K562 (cell line): ENCODE data around the gene SCP2. TPM values are rescaled to one million over a fixed set of nuclear protein-coding genes. Genes with fewer than 3 reads are reported as not detected.
A peak's percentile ranks its signal among the peaks of the same experiment; 100 is the strongest.

Source experiments
- ATAC-seq: fragments of 200-7000 bp; cut with Tn5 transposase; 3 replicates; pipeline ENCODE4 v1.9.1; 2020; ENCODE audit warnings: moderate library complexity
- BruUV-seq: library from RNA; stranded (reverse); fragments of 400-500 nt; replicated peaks from 2 replicates; lab custom pipeline; 2021; lab: Mats Ljungman, UMichigan
- CTCF ChIA-PET: fragments of 300-600 bp; formaldehyde crosslinking; extraction: SDS; loops from one replicate; lab custom pipeline; 2021; ENCODE audit warnings: low intra/inter-chr PET ratio; lab: Yijun Ruan, JAX
- POLR2A ChIA-PET: fragments of 300-600, 350-650 bp; sonication (Branson Sonifier 250); formaldehyde crosslinking; extraction: SDS; loops from one replicate; lab custom pipeline; 2021; ENCODE audit warnings: antibody characterized with exemption, inconsistent platforms; lab: Yijun Ruan, JAX
- DNase-seq, 4 experiments: peaks; one replicate each; pipeline versions ENCODE4 v3.0.0 to v3.0.0-alpha.2; 2011 to 2018; ENCODE audit warnings: low spot score in 3 of 4, mixed read lengths in 3 of 4; ENCODE audit errors: extremely low read depth in 1 of 4
- FAIRE-seq: peaks from 2 replicates; lab custom pipeline; 2011; peaks lifted over from hg19 to GRCh38; lab: Jason Lieb, UNC
- H2AFZ ChIP-seq: 2 replicates; pipeline ENCODE4 v1.6.0; 2011; ENCODE audit warnings: low read depth, low read length, control low read depth, inconsistent platforms
- H3K27ac ChIP-seq: fragments of 200-600 bp; 3 replicates; pipeline ENCODE4 v1.8.0; 2011; ENCODE audit warnings: low read depth, mild to moderate bottlenecking, control low read depth, inconsistent platforms, low read length, moderate library complexity, mixed read lengths; ENCODE audit errors: extremely low read depth
- H3K27me3 ChIP-seq, 2 experiments: fragments of 300-600 bp in 1 of 2; 2 replicates in 1 of 2; 3 replicates in 1 of 2; pipeline versions ENCODE4 v1.6.0 to v1.8.0; 2011; ENCODE audit warnings: inconsistent platforms in 2 of 2, low read length in 2 of 2, mild to moderate bottlenecking in 1 of 2, mixed read lengths in 1 of 2, moderate library complexity in 1 of 2; ENCODE audit not compliant: control insufficient read depth in 2 of 2, insufficient read depth in 2 of 2
- H3K36me3 ChIP-seq: fragments of 300-600 bp; 3 replicates; pipeline ENCODE4 v1.8.0; 2011; ENCODE audit warnings: mild to moderate bottlenecking, low read length, inconsistent platforms; ENCODE audit not compliant: control insufficient read depth, insufficient read depth
- H3K4me1 ChIP-seq, 2 experiments: fragments of 200-600 bp in 1 of 2; replicated peaks in 1 of 2; 2 replicates in 1 of 2; 3 replicates in 1 of 2; pipeline versions ENCODE4 v1.5.1 to v1.8.0; 2011; ENCODE audit warnings: inconsistent platforms in 2 of 2, low read length in 2 of 2, mild to moderate bottlenecking in 1 of 2, mixed read lengths in 1 of 2, moderate library complexity in 1 of 2; ENCODE audit not compliant: control insufficient read depth in 2 of 2, insufficient read depth in 2 of 2
- H3K4me2 ChIP-seq: 2 replicates; pipeline ENCODE4 v1.6.1; 2011; ENCODE audit warnings: low read length, control low read depth, inconsistent platforms, mixed read lengths; ENCODE audit not compliant: insufficient read depth
- H3K4me3 ChIP-seq: fragments of 200-600 bp; sonication (generic), shearing (Covaris generic); 2 replicates; pipeline ENCODE4 v1.5.1; 2016; ENCODE audit warnings: control low read depth, inconsistent platforms
- H3K79me2 ChIP-seq: fragments of 200-600 bp; 3 replicates; pipeline ENCODE4 v1.8.0; 2011; ENCODE audit warnings: low read length, inconsistent platforms; ENCODE audit not compliant: control insufficient read depth, insufficient read depth
- H3K9ac ChIP-seq, 2 experiments: 2 replicates each; pipeline versions ENCODE4 v1.6.0 to v1.6.1; 2011; ENCODE audit warnings: low read depth in 2 of 2, low read length in 2 of 2, control low read depth in 1 of 2, inconsistent platforms in 1 of 2, mild to moderate bottlenecking in 1 of 2, mixed read lengths in 1 of 2; ENCODE audit not compliant: insufficient read depth in 1 of 2
- H3K9me1 ChIP-seq: one replicate; pipeline ENCODE4 v1.6.0; 2011; ENCODE audit warnings: inconsistent platforms, mild to moderate bottlenecking, low read length, moderate library complexity; ENCODE audit not compliant: control insufficient read depth, insufficient read depth
- H3K9me3 ChIP-seq: replicated peaks from 2 replicates; pipeline ENCODE4 v1.5.1; 2011; ENCODE audit warnings: low read depth, low read length, inconsistent platforms; ENCODE audit not compliant: control insufficient read depth, insufficient read depth
- H4K20me1 ChIP-seq: replicated peaks from 2 replicates; pipeline ENCODE4 v1.6.1; 2011; ENCODE audit warnings: low read length, inconsistent platforms, mixed read lengths; ENCODE audit not compliant: control insufficient read depth, insufficient read depth
- MYNN ChIP-seq, 2 experiments: sonication (generic); formaldehyde crosslinking in 1 of 2; IDR thresholded peaks; 2 replicates each; pipeline versions ENCODE4 v1.5.0 to v1.6.1; 2016 to 2020; ENCODE audit warnings: antibody characterized with exemption in 1 of 2, missing genetic modification reagents in 1 of 2
- PYGO2 ChIP-seq: fragments of 450-650 bp; IDR thresholded peaks from 2 replicates; pipeline ENCODE4 v1.6.1; 2016; ENCODE audit warnings: mild to moderate bottlenecking, missing genetic modification characterization, moderate library complexity, missing compliant biosample characterization
- RBM17 ChIP-seq: fragments of 200-400 bp; formaldehyde crosslinking; IDR thresholded peaks from 2 replicates; pipeline ENCODE4 v1.6.1; 2017; ENCODE audit warnings: low read depth, mild to moderate bottlenecking, low read length, borderline replicate concordance
- SMAD3 ChIP-seq: fragments of 450-650 bp; formaldehyde crosslinking; conservative IDR thresholded peaks from 2 replicates; pipeline ENCODE4 v1.4.0; 2020; ENCODE audit warnings: mild to moderate bottlenecking
- ZNF165 ChIP-seq: fragments of 250-450 bp; sonication (Bioruptor Pico); IDR thresholded peaks from 2 replicates; pipeline ENCODE4 v1.4.0; 2020; ENCODE audit warnings: borderline replicate concordance
- WGBS: fragments of 100-300 bp; shearing (Covaris generic); methylation state at CpG from one replicate; pipeline ENCODE4 v1.1.6; 2016; ENCODE audit warnings: low coverage, mixed read lengths; ENCODE audit not compliant: insufficient coverage; ENCODE audit errors: missing lambda C conversion rate; 5-methylcytosine and 5-hydroxymethylcytosine counted together
- in situ Hi-C: fragments of 300-500 bp; cut with MboI; formaldehyde crosslinking; loops from 4 replicates; pipeline ENCODE4 v1.15.0; 2018; ENCODE audit warnings: inconsistent platforms, mixed read lengths
- intact Hi-C: fragments of 100-400 bp; cut with micrococcal nuclease; formaldehyde crosslinking; loops from 2 replicates; pipeline ENCODE4 v1.14.2; 2022
- polyA plus RNA-seq, 8 experiments: library from polyadenylated mRNA; depleted of rRNA in 4 of 8; stranded (reverse) in 5 of 8; unstranded in 3 of 8; fragments of >200 nt; fragmentation: Nextera tagmentation in 2 of 8; fragmentation: Illumina TruSeq in 1 of 8; extraction: Ambion mirVana in 2 of 8; extraction: Trizol in 1 of 8; gene quantifications; 2 replicates each; pipeline versions ENCODE4 v1.2.1 to v1.2.3, GENCODE V29; 2011 to 2014; ENCODE audit warnings: inconsistent platforms in 1 of 8, missing spikeins in 1 of 8
- total RNA-seq, 7 experiments: library from RNA; depleted of rRNA in 6 of 7; stranded (reverse); fragments of >200 nt in 6 of 7; fragmentation: Illumina TruSeq in 2 of 7; extraction: Trizol in 2 of 7; gene quantifications; 2 replicates each; pipeline versions ENCODE4 v1.2.1 to v1.2.3, GENCODE V29; 2011 to 2021; ENCODE audit warnings: low replicate concordance in 1 of 7
- TF ChIP-seq, protein P1 (sequence below): fragments of 450-650 bp; IDR thresholded peaks from 2 replicates; pipeline ENCODE4 v1.6.1; 2016

Gene SCP2
- total and polyA plus RNA-seq, 9 of the 15 experiments (the other 6 are each of a cell fraction or from before 2014, with no cell fraction given), result 63.8 to 258 (median 106) TPM

DNA sequence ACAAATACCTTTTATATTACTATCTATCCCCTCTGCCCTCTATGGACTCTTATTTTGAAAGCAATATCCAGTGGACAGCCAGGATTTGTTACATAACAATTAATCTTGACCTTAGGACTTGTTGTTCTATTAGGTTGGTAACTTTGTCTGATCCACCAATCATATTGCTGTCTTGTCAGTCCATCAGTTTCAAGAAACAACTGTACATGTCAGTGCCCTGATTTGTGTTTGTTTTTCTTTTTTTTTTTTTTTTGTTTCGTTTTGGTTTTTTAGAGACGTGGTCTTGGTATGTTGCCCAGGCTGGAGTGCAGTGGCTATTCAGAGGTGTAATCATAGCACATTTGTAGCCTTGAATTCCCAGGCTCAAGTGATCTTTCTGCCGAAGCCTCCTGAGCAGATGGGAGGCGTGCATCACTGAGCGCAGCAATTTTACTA lies 1.5 kb upstream of the SCP2 start:
- no TSS peak for BruUV-seq
- no peaks in the 10 kb centered on the region for H3K9me3 ChIP-seq
- ATAC-seq (no peak), DNase-seq (no peak), FAIRE-seq (no peak)
- H2AFZ ChIP-seq, result no peak overlapping the region
- peaks cover 2 to 21% of the 10 kb centered on the region in 2 experiments; a peak in 2 of 5 replicates for H3K4me1 ChIP-seq
- no peaks in the 10 kb centered on the region; a peak in 1 of 5 replicates for H3K27me3 ChIP-seq
- 60% methylated on average over 4 of the region's 5 CpGs for WGBS
- no peak overlapping the region for H3K4me2 ChIP-seq
- POLR2A ChIA-PET, result interaction anchor here (0.6 kb wide), 1 partner anchor 105 kb away, joined by 3 read pairs; no protein-coding TSS in a partner anchor
- TF ChIP-seq RBM17, result no peak
- TF ChIP-seq PYGO2 (tag), result no peak
- TF ChIP-seq, protein P1, sequence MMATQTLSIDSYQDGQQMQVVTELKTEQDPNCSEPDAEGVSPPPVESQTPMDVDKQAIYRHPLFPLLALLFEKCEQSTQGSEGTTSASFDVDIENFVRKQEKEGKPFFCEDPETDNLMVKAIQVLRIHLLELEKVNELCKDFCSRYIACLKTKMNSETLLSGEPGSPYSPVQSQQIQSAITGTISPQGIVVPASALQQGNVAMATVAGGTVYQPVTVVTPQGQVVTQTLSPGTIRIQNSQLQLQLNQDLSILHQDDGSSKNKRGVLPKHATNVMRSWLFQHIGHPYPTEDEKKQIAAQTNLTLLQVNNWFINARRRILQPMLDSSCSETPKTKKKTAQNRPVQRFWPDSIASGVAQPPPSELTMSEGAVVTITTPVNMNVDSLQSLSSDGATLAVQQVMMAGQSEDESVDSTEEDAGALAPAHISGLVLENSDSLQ, result 0 out of 2 replicates have a peak, but pooled peaks have one; percentile 8
- TF ChIP-seq MYNN (IDR thresholded peaks at IDR 0.05), result peak; percentile 99
- TF ChIP-seq MYNN (CRISPR knock-in tag; IDR thresholded peaks at IDR 0.05), result peak; percentile 61; the same call in 1 of the 2 replicates
- no peak for TF ChIP-seq SMAD3 (CRISPR knock-in tag)
- TF ChIP-seq ZNF165 (CRISPR knock-in tag), result no peak
- no peak overlapping the region for H3K9ac ChIP-seq
- in situ Hi-C loops, result no loop called here
- H3K4me3 ChIP-seq, result no peak overlapping the region
- intact Hi-C loops, result no loop called here
- H4K20me1 ChIP-seq, result no peaks in the 10 kb centered on the region
- no peaks in the 10 kb centered on the region for H3K36me3 ChIP-seq
- H3K27ac ChIP-seq, result no peak overlapping the region
- H3K79me2 ChIP-seq, result peaks cover 2% of the 10 kb centered on the region; the same call in 1 of the 3 replicates
- H3K9me1 ChIP-seq, result no peaks in the 10 kb centered on the region
- CTCF ChIA-PET, result no interaction called here
